HCT116 (cell line): ENCODE results near the gene CLDN5. TPM values are rescaled to one million over a fixed set of nuclear protein-coding genes. Genes with fewer than 3 reads are reported as not detected.

Experiments used
- ATAC-seq: fragments of 200-7000 bp; cut with Tn5 transposase; 2 replicates; pipeline ENCODE4 v1.9.1; 2020; ENCODE audit warnings: mild to moderate bottlenecking, moderate library complexity
- BruUV-seq: library from RNA; stranded (reverse); fragments of 400-500 nt; replicated peaks from 2 replicates; lab custom pipeline; 2021; lab: Mats Ljungman, UMichigan
- CTCF ChIA-PET: fragments of 300-600 bp; sonication (Branson Sonifier 250); formaldehyde crosslinking; loops from one replicate; lab custom pipeline; 2021; ENCODE audit warnings: antibody characterized with exemption; lab: Charles Lee
- POLR2A ChIA-PET: fragments of 300-600, 350-600 bp; sonication (Branson Sonifier 250); formaldehyde crosslinking; loops from one replicate; lab custom pipeline; 2021; ENCODE audit warnings: antibody characterized with exemption; lab: Charles Lee
- RAD21 ChIA-PET, 2 experiments: fragments of 300-600 bp; sonication (Branson Sonifier 250); formaldehyde crosslinking; loops; one replicate each; lab custom pipeline; 2023; ENCODE audit warnings: low total read pairs in 2 of 2; ENCODE audit not compliant: uncharacterized antibody in 2 of 2, unreplicated experiment in 2 of 2, low non-redundant PET in 1 of 2; lab: Charles Lee
- DNase-seq: peaks from one replicate; pipeline ENCODE4 v3.0.0-alpha.2; 2010; ENCODE audit warnings: low read depth, low spot score
- H2AFZ ChIP-seq: fragments of 200-600 bp; shearing (Covaris generic), sonication (generic); 2 replicates; pipeline ENCODE4 v1.6.1; 2017; ENCODE audit warnings: low read depth, mixed run types, mixed read lengths, antibody characterized with exemption, low read length; ENCODE audit not compliant: poor library complexity, severe bottlenecking
- H3K27ac ChIP-seq: 2 replicates; pipeline ENCODE4 v1.5.1; 2012; ENCODE audit warnings: low read depth, low read length
- H3K27me3 ChIP-seq: fragments of 200-600 bp; sonication (generic); 2 replicates; pipeline ENCODE4 v1.6.1; 2016; ENCODE audit warnings: mixed run types, low read length, mixed read lengths; ENCODE audit not compliant: insufficient read depth
- H3K36me3 ChIP-seq, 2 experiments: fragments of 200-500 bp in 1 of 2; fragments of 200-600 bp in 1 of 2; sonication (Bioruptor generic) in 1 of 2; sonication (generic) in 1 of 2; 2 replicates each; pipeline versions ENCODE4 v1.5.1 to v1.6.1; 2014 to 2016; ENCODE audit warnings: low read length in 2 of 2, inconsistent platforms in 1 of 2, mixed read lengths in 1 of 2, mixed run types in 1 of 2; ENCODE audit not compliant: insufficient read depth in 2 of 2, control insufficient read depth in 1 of 2
- H3K4me1 ChIP-seq, 2 experiments: fragments of 200-600 bp in 1 of 2; sonication (generic) in 1 of 2; 2 replicates each; pipeline versions ENCODE4 v1.5.1 to v1.6.1; 2012 to 2017; ENCODE audit warnings: low read length in 2 of 2, inconsistent platforms in 1 of 2, mild to moderate bottlenecking in 1 of 2, mixed read lengths in 1 of 2, mixed run types in 1 of 2, moderate library complexity in 1 of 2; ENCODE audit not compliant: insufficient read depth in 2 of 2, control insufficient read depth in 1 of 2
- H3K4me2 ChIP-seq: fragments of 200-600 bp; sonication (generic); 2 replicates; pipeline ENCODE4 v1.6.1; 2017; ENCODE audit warnings: mixed run types, low read length, mixed read lengths
- H3K4me3 ChIP-seq, 2 experiments: fragments of 200-600 bp in 1 of 2; sonication (generic) in 1 of 2; replicated peaks in 1 of 2; 2 replicates each; pipeline ENCODE4 v1.5.1; 2011 to 2016; ENCODE audit warnings: low read length in 2 of 2, control low read depth in 1 of 2, low read depth in 1 of 2, mild to moderate bottlenecking in 1 of 2, mixed read lengths in 1 of 2, mixed run types in 1 of 2
- H3K79me2 ChIP-seq: fragments of 200-600 bp; sonication (generic); 2 replicates; pipeline ENCODE4 v1.6.1; 2017; ENCODE audit warnings: mild to moderate bottlenecking, mixed run types, low read length, moderate library complexity, mixed read lengths; ENCODE audit not compliant: insufficient read depth
- H3K9ac ChIP-seq: fragments of 200-600 bp; sonication (generic); 2 replicates; pipeline ENCODE4 v1.6.1; 2016; ENCODE audit warnings: low read length, mixed read lengths
- H3K9me2 ChIP-seq: fragments of 200-600 bp; sonication (generic), shearing (Covaris generic); 2 replicates; pipeline ENCODE4 v1.6.1; 2017; ENCODE audit warnings: mixed run types, mild to moderate bottlenecking, moderate library complexity; ENCODE audit not compliant: insufficient read depth
- H3K9me3 ChIP-seq, 2 experiments: fragments of 200-500 bp in 1 of 2; fragments of 200-600 bp in 1 of 2; sonication (Bioruptor generic) in 1 of 2; sonication (generic) in 1 of 2; 2 replicates each; pipeline ENCODE4 v1.6.1; 2014 to 2017; ENCODE audit warnings: low read length in 2 of 2, mixed read lengths in 2 of 2, inconsistent platforms in 1 of 2, low read depth in 1 of 2, mild to moderate bottlenecking in 1 of 2, mixed run types in 1 of 2, moderate library complexity in 1 of 2; ENCODE audit not compliant: control insufficient read depth in 1 of 2, insufficient read depth in 1 of 2
- H4K20me1 ChIP-seq: fragments of 200-600 bp; sonication (generic), shearing (Covaris generic); 2 replicates; pipeline ENCODE4 v1.6.1; 2017; ENCODE audit warnings: mixed run types, mild to moderate bottlenecking, moderate library complexity; ENCODE audit not compliant: insufficient read depth
- CBX3 ChIP-seq: IDR thresholded peaks from 2 replicates; pipeline ENCODE4 v1.6.1; 2012; ENCODE audit warnings: low read depth
- CEBPB ChIP-seq: IDR thresholded peaks from 2 replicates; pipeline ENCODE4 v1.6.1; 2012; ENCODE audit warnings: low read depth
- CTCF ChIP-seq, 3 experiments: fragments of 200-600 bp in 1 of 3; sonication (generic) in 1 of 3; IDR thresholded peaks in 2 of 3; conservative IDR thresholded peaks in 1 of 3; 2 replicates each; pipeline ENCODE4 v1.5.1; 2012 to 2017; ENCODE audit warnings: low read depth in 2 of 3, low read length in 2 of 3, antibody characterized with exemption in 1 of 3, borderline replicate concordance in 1 of 3, control low read depth in 1 of 3, mild to moderate bottlenecking in 1 of 3, mixed read lengths in 1 of 3, mixed run types in 1 of 3, moderate library complexity in 1 of 3; ENCODE audit not compliant: insufficient read depth in 1 of 3
- EGR1 ChIP-seq: IDR thresholded peaks from 2 replicates; pipeline ENCODE4 v1.6.1; 2012; ENCODE audit warnings: low read depth
- EZH2 ChIP-seq: fragments of 200-600 bp; sonication (generic); IDR thresholded peaks from 2 replicates; pipeline ENCODE4 v1.6.1; 2017; ENCODE audit warnings: antibody characterized with exemption, mixed run types
- EZH2phosphoT487 ChIP-seq: fragments of 200-600 bp; IDR thresholded peaks from 2 replicates; pipeline ENCODE4 v1.6.1; 2018; ENCODE audit warnings: antibody characterized with exemption, borderline replicate concordance
- FOSL1 ChIP-seq: IDR thresholded peaks from 2 replicates; pipeline ENCODE4 v1.6.1; 2012; ENCODE audit warnings: low read depth
- JUND ChIP-seq: IDR thresholded peaks from 2 replicates; pipeline ENCODE4 v1.6.1; 2012
- MAX ChIP-seq: IDR thresholded peaks from 2 replicates; pipeline ENCODE4 v1.6.1; 2012
- POLR2A ChIP-seq: IDR thresholded peaks from 2 replicates; pipeline ENCODE4 v1.7.0; 2011; ENCODE audit warnings: borderline replicate concordance; ENCODE audit not compliant: insufficient read depth, insufficient read length; ENCODE audit errors: extremely low read depth
- POLR2AphosphoS5 ChIP-seq: IDR thresholded peaks from 2 replicates; pipeline ENCODE4 v1.6.1; 2011; ENCODE audit warnings: mild to moderate bottlenecking, low read depth, low read length, moderate library complexity
- RAD21 ChIP-seq: IDR thresholded peaks from 2 replicates; pipeline ENCODE4 v1.6.1; 2012; ENCODE audit warnings: low read depth, mild to moderate bottlenecking
- REST ChIP-seq: IDR thresholded peaks from 2 replicates; pipeline ENCODE4 v1.6.1; 2012; ENCODE audit warnings: low read depth
- SP1 ChIP-seq: IDR thresholded peaks from 2 replicates; pipeline ENCODE4 v1.6.1; 2012; ENCODE audit warnings: low read depth
- YY1 ChIP-seq: IDR thresholded peaks from 2 replicates; pipeline ENCODE4 v1.6.1; 2011; ENCODE audit warnings: low read length, low read depth, moderate library complexity, mild to moderate bottlenecking; ENCODE audit not compliant: insufficient replicate concordance; ENCODE audit errors: extremely low read depth
- ZNF274 ChIP-seq: fragments of 200-500 bp; sonication (Bioruptor generic); IDR thresholded peaks from 2 replicates; pipeline ENCODE4 v1.6.1; 2014; ENCODE audit warnings: mild to moderate bottlenecking, low read depth, low read length, inconsistent platforms
- intact Hi-C: fragments of 100-400 bp; cut with micrococcal nuclease; formaldehyde crosslinking; loops from 2 replicates; pipeline ENCODE4 v1.10.0; 2022
- total RNA-seq: library from RNA; stranded (reverse); gene quantifications from one replicate; pipeline ENCODE4 v1.2.1, GENCODE V29; 2021; ENCODE audit not compliant: unreplicated experiment

CLDN5 gene
- total RNA-seq, 1 experiment from 2014 or later, result 0.32 TPM

GRCh38 chr22:19498866-19499190, 25.4 kb downstream of the CLDN5 start:
- Histone ChIP-seq H3K27me3 (no peaks in the 10 kb centered on the region), H3K36me3 (peaks cover 5 to 17% of the 10 kb centered on the region in 2 experiments; a peak in 3 of 4 replicates), H3K4me2 (no peak overlapping the region), H3K4me3 (no peak overlapping the region), H3K27ac (no peak overlapping the region), H2AFZ (no peak overlapping the region), H3K4me1 (no peaks in the 10 kb centered on the region), H3K9me2 (no peaks in the 10 kb centered on the region), H3K9me3 (no peaks in the 10 kb centered on the region), H3K79me2 (no peaks in the 10 kb centered on the region), H4K20me1 (no peaks in the 10 kb centered on the region), H3K9ac (no peak overlapping the region)
- ChIA-PET RAD21 (no interaction called here), POLR2A (no interaction called here), CTCF (no interaction called here)
- BruUV-seq, result no TSS peak
- no peak for TF ChIP-seq EZH2
- no peak for TF ChIP-seq CBX3
- TF ChIP-seq RAD21, result no peak
- TF ChIP-seq MAX, result no peak
- TF ChIP-seq EZH2phosphoT487, result no peak
- no peak for TF ChIP-seq CTCF (IDR thresholded peaks at IDR 0.05 in 2 of 3, conservative IDR thresholded peaks at IDR 0.05 in 1 of 3; ENCODE audit: borderline replicate concordance in 1 of 3, insufficient read depth in 1 of 3, low read depth in 2 of 3, low read length in 2 of 3)
- no peak for TF ChIP-seq JUND
- no peak for TF ChIP-seq YY1
- no peak for TF ChIP-seq POLR2AphosphoS5
- TF ChIP-seq REST, result no peak
- TF ChIP-seq CEBPB, result no peak
- TF ChIP-seq ZNF274, result no peak
- TF ChIP-seq SP1, result no peak
- no peak for TF ChIP-seq FOSL1
- TF ChIP-seq POLR2A, result no peak
- TF ChIP-seq EGR1, result no peak
- intact Hi-C loops, result no loop called here
- ATAC-seq (no peak), DNase-seq (no peak)
